SKM-1 (cell line): ENCODE measurements around the gene CDH22.
A peak's percentile ranks its signal among the peaks of the same experiment; 100 is the strongest.

Source experiments
- DNase-seq: peaks from one replicate; lab custom pipeline; 2025; ENCODE audit not compliant: unreplicated experiment; lab: John Stamatoyannopoulos, UW

CDH22 gene

DNA sequence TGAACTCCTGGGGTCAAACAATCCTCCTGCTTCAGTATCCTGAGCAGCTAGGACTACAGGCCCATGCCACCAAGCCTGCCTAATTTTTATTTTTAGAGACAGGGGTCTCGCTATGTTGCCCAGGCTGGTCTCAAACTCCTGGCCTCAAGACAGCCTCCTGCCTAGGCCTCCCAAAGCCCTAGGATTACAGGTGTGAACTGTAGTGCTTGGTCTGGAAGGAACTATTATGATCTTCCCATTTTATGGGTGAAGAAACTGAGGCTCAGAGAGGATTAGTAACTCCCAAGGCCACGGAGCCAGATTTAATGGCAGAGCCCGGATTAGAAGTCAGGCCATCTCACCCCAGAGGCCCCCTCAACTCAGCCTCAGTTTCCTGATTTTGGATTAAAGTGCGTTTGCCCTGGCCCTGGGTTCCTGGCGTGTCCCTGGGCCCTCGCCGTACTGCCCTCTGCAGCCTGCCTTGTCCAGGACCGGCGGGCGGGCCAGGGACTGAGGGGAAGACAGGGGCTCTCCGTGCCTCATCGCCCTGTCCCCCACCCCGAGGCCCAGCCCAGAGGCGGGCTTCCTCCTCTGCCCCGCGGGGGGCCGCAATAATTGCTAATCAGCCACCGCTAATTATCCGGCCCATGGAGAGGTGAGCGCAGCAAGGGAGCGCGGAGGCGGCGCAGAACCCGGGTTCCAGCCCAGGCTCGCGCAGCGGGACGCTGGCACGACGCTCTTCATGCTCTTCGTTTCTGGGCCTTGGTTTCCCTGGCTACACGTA is 155.3 kb downstream of the CDH22 start:
- DNase-seq: no peak

DNA sequence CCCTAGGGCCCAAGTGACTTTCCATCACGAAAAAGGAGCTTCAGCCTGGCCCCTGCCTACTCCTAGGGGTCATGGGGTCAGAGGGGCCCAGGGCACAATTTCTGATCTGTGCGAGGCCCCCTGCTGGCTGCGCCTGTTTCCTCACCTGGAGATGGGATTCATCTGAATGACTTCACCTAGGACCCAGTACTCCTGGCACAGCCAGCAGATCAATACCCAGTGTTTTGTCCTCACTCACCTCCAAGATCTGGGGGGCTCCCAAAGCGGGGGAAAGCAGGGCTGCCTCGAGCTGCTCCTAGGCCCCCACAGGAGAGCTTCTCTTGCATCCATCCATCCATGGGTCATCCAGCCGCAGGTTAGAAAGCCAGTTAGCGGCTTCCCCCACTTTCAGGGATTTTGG is 156.4 kb downstream of the CDH22 start:
- DNase-seq: no peak

DNA sequence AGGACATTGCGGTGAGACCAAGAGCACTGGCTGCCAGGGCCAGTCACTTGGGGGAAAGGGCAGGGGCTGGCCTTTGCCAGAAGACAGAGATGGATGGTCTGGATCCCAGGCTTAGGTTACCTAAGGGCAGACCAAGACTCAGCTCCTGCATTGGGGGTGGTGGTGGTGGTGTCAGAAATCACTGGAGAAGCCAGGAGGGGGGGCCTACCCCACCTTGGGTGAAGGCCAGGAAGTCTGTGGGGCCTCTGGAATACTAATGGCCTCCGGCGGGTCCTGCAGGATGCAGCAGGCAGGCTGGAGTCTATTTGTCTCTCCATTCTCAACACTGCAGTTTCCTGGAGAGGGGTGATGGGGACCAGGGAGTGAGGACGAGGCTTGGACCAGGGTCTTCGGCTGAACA is 157.4 kb downstream of the CDH22 start:
- no peak for DNase-seq

DNA sequence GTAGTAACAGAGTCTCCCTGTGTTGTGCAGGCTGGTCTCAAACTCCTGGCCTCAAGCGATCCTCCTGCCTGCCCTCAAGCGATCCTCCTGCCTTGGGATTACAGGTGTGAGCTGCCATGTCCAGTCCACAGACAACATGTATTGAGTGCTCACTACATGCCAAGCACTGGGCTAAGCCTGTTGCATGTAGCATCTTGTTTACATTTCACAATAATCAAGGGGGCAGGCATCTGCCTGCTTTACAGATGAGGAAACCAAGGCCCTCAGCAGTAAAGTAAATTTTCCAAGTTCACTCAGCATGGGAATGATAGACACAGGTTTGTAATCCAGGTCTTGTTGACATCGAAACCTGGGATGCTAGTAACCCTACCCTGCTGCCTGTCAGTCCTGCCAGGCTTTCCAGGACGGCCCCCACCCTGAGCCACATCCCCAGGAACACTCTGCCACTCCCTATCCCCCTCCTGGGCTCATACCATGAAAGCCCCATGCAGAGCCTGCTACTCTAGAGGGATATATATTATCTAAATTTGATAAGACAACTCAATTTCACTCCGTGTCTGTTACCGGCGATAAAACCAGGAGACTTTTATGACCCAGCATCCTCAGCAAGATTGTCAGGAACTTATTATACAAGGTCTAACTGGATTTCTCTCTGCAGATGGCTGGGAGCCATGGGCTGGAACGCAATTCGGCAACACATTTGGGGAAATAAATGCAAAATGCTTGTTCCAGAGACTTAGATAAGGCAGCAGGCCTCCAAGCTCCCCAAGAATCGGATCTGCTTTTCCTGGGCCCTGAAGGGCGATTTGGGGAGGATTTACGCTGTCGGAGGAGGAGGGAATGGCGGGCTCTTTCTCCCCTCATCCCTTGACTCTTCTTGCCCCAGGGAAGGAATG is 159.7 kb downstream of the CDH22 start:
- no peak for DNase-seq

DNA sequence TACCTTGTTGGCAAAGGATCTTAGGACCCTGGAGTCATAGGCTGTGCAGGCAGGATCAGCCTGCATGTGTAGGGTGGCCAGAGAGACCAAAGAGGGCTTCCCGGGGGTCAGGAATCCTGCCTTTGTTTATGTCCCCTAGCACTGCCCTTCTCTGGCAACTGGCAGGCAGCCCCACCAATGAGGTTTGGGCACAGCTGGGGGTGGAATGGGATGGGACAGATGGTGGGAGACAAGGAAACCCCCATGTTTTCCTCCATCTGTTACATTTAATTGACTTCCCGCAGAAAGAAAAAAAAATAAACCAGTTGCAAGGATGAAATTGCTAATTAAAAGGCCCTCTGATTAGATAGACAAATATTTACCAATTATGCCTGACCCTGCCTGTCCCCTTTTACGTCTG is 162.6 kb downstream of the CDH22 start:
- no peak for DNase-seq

DNA sequence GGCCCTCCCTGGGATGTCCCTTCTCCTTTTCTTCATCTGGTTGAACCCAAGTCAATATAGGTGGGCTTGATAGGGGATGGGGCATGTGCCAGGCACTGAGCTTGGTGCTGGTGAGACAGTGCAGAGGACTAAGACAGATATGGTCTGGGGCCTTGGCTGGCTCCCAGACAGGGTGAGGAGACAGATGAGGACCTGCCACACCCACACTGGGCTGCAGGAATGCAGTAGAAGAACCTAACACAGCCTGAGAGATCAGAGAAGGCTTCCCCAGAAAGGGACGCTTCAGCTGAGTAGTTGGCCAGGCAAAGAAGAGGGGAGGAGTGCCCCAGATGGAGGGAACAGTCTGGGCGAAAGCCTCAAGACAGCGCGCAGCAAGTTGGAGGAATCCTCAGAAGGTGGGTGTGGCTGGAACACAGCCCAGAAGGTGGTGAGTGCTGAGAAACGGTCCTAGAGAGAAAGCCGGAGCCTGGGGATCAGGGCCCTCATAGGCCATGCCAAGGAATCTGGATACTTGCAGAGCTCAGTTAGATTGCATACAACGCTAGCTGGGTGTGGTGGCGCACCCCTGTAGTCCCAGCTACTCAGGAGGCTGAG is 163.8 kb downstream of the CDH22 start:
- no peak for DNase-seq

DNA sequence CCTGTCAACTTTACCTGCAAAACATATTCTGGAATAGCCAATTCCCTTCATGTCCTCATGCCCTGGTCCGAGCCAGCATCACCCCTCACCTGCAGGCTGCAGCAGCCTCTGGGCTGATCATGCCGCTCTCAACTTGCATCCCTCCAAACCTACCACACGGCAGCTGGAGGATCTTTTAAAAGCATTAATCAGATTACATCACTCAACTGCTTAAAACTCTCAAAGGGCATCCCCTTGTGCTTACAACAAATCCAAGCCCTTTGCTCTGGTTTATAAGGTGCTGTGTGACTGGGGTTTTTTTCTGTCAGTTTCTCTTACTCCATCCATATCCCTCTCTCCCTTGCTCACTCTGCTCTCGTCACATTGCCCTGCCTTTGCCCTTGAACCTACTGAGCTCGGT is 166.2 kb downstream of the CDH22 start:
- no peak for DNase-seq

DNA sequence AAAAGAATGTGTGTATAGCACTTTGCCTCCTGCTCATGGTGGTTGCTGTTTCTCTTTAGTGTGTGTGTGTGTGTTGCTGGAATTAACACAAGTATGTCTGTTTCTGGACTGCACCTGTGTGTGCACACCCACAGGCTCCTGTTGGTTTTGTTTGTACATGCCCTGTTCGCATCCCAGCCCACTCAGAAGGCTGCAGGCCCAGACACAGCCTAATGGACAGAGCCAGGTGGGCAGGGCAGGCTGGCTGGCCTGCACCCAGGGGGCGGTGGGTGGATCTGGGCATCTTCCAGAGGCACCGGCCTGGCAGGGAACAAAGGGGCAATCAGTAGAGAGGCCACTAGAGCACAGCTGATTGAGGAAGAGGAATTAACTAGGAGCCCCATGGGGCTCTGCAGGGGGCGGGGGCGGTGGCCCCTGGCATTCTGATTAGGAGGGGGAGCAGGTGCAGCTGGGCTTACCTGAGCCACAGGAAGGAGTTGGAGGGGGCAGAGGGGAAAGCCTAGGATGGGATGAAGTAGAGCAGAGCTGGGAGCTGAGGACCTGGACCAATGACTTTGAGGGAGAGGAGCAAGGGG is 168.3 kb downstream of the CDH22 start:
- DNase-seq: no peak

DNA sequence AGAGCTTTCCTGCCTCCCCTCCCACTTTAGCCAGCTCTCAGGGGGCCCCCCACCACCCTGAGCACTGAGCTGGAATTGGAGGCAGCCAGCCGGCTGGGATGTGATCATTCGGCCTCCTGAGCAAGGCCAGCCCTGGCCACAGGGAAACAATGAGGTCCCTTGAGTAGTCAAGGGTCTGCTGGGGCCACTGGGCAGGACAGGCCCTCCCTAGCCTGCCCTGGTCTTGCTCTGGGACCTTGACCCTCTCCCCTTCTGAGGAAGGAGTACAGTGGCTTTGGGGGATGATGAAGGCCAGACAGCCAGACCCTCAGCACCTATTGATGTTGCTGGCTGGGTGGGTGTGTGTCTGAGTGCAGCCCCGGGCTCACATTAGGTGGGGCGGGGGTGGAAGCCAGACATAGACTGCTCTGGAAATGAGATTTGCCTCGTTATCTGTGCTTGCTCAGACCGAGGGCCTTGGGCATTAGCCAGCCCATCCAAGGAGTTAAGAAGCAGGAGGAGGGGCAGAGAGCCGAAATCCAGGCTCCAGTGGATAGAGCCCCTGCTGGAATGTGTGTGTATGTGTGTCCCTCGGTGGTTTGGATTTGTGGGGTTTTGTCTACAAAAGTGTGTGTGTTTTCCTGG is 168.9 kb downstream of the CDH22 start:
- DNase-seq: no peak

DNA sequence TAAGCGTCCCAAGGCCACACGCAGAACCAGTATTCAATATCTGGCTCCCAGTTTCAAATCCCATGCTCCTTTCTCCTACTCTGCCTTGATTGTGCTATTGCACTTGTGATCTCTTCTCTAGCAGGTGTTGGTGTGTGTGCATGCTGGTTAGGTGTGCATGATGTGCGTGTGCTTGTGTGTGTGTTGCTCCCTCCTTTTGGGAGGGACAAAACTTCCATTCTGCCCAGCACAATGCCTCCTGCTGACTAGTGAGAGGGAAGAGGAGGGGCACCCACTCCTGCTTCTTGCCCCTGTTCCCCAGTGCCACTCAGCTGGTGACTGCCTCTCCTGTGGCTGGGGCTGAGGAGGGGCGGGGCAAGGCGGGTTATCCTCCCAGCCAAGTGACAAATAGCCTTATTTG is 170.5 kb downstream of the CDH22 start:
- no peak for DNase-seq

DNA sequence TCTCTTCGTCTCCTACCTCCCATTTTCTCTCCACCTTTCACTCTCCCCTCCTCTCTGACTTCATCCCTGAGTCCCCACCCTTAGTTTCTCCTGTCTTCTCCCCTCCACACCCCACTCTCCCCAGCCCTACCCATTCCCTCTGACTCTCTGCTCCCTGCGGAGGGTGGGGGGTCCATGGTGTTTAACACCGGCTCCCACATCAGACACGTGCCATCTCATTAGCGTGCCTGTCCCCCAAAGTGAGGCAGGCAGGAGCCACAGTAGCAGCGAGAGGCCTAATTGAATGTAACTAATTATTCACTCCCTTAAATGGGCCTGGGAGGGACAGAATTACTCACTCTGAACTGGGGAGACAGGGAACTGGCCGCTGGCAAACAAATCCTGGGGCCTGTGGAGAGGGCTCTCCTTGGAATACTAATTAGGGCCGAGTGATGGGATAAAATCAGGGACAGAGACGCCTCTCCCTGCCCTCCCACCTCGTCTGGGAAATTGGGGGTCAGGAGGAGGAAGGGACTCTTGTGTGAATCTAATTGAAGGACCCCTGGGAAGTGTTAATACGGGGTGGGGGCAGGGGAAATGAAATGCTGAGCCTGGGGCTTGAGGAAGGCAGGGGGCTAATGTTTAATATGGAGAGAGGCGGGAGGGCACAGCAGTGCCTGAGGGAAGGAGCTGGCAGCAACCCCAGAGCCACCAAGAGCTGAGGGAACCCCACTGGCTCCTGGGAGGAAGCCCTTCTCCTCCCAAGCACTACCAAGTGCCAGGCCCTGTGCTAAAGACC is 172.3 kb downstream of the CDH22 start:
- no peak for DNase-seq

DNA sequence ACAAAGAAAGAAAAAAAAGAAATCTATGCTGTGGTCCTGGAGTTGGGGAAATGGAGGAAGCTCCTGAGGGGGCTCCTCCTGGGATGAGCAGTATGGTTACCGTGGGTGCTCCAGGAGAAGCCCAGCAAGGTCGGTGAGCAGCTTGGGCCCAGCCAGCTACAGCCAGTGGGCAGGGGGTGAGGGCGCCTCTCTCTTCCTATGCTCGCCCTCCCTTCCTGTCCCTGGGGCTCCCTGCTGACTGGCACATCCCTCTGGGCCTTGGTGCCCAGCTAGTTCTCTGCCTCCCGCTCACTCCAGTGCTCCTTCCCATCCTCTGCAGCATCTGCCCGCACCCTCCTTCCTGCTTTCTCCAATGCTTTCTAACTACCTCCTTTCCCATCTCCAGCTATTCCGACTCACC is 173.6 kb downstream of the CDH22 start:
- DNase-seq: no peak

DNA sequence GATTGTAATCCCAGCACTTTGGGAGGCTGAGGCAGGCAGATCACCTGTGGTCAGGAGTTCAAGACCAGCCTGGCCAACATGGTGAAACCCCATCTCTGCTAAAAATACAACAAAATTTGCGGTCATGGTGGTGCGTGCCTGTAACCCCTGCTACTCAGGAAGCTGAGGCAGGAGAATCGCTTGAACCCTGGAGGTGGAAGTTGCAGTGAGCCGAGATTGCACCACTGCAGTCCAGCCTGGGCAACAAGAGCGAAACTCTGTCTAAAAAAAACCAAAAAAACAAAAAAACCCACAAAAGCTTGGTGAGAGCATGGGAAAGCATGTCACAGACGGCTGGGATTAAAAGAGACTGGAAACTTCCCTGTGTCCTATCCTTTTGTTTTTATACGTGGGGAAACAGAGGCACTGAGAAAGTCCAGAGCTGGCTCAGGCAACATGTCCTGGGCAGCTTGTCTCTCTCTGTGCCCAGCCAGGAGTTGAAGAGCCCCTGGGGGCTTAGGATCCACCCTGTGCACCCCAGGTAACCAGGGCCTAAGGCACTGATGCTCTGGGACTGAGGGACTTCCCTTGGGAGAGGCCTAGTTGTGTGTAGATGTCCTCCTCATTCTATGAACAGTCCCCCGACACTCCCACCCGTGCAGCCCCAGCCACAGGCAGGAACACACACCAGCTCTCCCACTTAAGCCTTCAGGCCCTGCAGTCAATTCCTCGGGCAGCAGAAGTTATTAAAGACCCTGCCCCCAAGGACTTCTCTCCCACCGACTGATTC is 174.2 kb downstream of the CDH22 start:
- DNase-seq: no peak

DNA sequence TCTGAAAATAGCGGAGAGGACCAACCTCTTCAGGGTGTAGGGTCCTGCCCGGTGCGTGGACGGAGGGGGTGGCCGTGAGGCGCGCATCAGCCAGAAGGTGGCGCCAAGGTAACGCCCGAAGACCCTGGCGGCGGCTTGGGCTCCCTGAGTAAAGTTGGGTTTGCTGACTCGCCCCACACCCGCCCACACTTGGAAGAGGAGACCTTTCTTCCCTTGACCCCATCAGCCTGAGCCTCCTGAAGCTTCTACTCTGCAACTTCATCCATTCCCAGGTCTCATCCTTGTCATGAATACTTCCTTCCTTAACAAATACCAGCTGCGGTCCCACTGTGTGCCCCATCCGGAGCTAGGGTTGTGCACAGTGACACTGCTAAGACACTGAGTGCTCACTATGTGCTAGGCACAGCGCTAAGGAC is 175.6 kb downstream of the CDH22 start:
- peak; percentile 46 for DNase-seq

DNA sequence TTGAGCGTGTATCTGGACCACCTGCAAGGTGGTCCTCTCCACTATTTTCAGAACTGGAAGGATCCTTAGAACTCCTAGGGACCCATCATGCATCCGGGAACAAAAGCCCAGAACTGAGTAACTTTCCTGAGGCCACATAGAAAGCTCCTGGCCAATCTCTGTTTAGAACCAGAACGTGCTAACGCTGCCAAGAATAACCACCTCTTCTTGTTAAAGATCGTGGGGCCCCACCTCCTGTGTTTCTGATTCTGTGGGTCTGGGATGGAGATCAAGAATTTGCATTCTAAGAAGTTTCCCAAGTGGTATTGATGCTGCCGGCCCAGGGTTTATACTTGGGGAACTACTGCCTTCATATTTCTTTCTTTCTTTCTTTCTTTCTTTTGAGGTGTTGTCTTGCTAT is 176.9 kb downstream of the CDH22 start:
- DNase-seq: no peak

DNA sequence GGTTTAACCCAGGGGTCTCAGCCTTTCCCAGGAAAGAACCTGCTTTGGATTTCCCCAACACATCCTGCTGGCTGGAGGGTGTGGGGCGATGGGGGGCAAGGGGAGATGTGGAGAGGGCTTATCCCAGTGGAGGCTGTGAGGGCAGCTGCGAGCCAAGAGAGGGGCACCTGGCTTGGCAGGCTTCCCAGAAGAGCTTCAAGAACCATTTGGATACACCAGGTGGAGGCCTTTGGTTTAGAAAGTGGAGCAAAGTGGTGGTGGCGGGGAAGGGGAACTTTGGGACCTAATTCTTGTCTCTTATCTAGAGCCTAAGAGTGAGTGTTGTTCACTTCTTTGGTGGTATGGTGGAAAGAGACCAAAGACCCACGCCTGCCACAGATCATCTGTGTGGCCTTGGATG is 177.8 kb downstream of the CDH22 start:
- DNase-seq: no peak

DNA sequence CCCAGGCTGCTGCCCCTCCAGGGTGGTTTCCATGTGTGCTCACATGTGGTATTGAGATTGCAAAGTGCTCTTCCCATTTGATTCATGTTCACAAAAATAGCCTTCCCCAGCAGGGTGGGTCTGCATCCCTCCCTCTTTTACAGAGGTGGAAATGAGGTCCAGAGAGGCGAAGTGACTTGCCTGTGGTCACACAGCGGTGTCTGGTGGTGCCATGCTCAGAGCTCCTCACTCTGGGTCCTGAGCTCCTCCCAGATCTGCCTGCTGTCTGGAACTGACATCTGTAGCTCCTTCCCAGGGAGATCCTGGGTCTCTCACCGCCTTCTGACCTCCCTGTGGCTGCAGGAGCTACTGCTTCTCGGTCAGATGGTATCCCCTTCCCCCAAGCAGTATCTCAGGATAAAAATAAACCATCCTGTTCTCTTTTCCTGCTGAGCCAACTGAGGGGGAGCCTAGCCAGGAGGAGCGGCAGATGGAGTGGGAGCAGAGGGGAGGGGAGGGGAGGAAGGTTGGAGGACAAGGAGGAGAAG is 178.3 kb downstream of the CDH22 start:
- DNase-seq: no peak

DNA sequence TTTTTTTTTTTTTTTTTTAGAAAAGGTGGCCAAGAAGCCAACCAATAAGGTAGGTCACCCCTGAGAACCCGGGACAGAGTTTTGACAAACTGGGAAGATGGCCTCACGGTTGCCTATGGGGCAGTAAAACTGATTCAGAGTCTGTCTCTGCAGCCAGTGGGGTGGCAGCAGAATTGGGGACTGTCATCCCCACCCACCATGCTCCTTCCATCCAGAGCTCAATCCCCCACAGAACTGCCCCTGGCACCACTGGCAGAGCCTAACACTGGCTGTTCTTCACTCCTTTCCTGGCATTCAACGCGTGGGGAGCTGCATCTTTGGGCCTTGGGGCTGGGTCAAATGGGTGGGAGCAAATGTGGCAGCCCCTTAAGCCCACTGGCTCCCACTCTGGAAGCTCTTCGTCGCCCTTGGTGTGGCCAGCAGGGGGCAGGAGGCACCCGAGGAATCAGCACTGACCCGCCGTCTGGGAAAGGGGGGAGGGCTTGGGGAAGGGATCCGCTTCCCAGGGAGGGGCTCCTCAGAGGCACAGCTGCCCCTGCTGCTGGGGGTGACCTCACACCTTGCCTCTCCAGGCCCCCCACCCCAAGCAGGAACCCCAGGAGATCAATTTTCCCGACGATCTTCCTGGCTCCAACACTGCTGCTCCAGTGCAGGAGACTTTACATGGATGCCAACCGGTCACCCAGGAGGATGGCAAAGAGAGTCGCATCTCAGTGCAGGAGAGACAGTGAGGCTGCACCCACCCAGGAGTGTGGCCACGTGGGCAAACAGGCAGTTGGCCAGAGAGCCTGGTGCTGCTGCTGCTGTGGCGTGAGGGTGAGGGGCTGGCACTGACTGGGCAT is 179.8 kb downstream of the CDH22 start:
- DNase-seq: no peak
